Hepatocyte (in vitro differentiated cells): ENCODE results near the gene LRMDA. TPM values are rescaled to one million over a fixed set of nuclear protein-coding genes. Genes with fewer than 3 reads are reported as not detected.

Experiments
- DNase-seq: peaks from one replicate; pipeline ENCODE4 v3.0.0-alpha.2; 2016; ENCODE audit warnings: low spot score
- H2AFZ ChIP-seq: fragments of 200-600 bp; sonication (generic); 2 replicates; pipeline ENCODE4 v1.6.0; 2016; ENCODE audit warnings: antibody characterized with exemption, mild to moderate bottlenecking
- H3K27ac ChIP-seq: fragments of 200-600 bp; sonication (generic); 2 replicates; pipeline ENCODE4 v1.5.1; 2016; ENCODE audit warnings: mild to moderate bottlenecking
- H3K27me3 ChIP-seq: fragments of 200-600 bp; sonication (generic); 2 replicates; pipeline ENCODE4 v1.6.1; 2016
- H3K36me3 ChIP-seq: fragments of 200-600 bp; sonication (generic); replicated peaks from 2 replicates; pipeline ENCODE4 v1.5.1; 2016; ENCODE audit warnings: low read depth; ENCODE audit not compliant: insufficient read depth
- H3K4me1 ChIP-seq: fragments of 200-600 bp; sonication (generic); 2 replicates; pipeline ENCODE4 v1.5.1; 2016; ENCODE audit warnings: mild to moderate bottlenecking, moderate library complexity; ENCODE audit not compliant: insufficient read depth
- H3K4me2 ChIP-seq: fragments of 200-600 bp; sonication (generic); 2 replicates; pipeline ENCODE4 v1.6.0; 2016
- H3K4me3 ChIP-seq: fragments of 200-600 bp; sonication (generic); 2 replicates; pipeline ENCODE4 v1.5.1; 2016; ENCODE audit warnings: mild to moderate bottlenecking
- H3K79me2 ChIP-seq: fragments of 200-600 bp; sonication (generic); 2 replicates; pipeline ENCODE4 v1.6.0; 2017; ENCODE audit warnings: mild to moderate bottlenecking
- H3K9me2 ChIP-seq: fragments of 200-600 bp; sonication (generic); replicated peaks from 2 replicates; pipeline ENCODE4 v1.6.0; 2017; ENCODE audit warnings: mild to moderate bottlenecking; ENCODE audit not compliant: insufficient read depth
- H3K9me3 ChIP-seq: fragments of 200-600 bp; sonication (generic); 2 replicates; pipeline ENCODE4 v1.5.1; 2016; ENCODE audit warnings: low read depth, mild to moderate bottlenecking
- H4K20me1 ChIP-seq: fragments of 200-600 bp; sonication (generic); 2 replicates; pipeline ENCODE4 v1.6.0; 2016; ENCODE audit warnings: mild to moderate bottlenecking; ENCODE audit not compliant: insufficient read depth, poor library complexity, severe bottlenecking
- EZH2 ChIP-seq: fragments of 200-600 bp; sonication (generic); IDR thresholded peaks from 2 replicates; pipeline ENCODE4 v1.6.1; 2016; ENCODE audit warnings: antibody characterized with exemption, mild to moderate bottlenecking, borderline replicate concordance
- EZH2phosphoT487 ChIP-seq: fragments of 200-600 bp; sonication (generic); IDR thresholded peaks from one replicate; pipeline ENCODE4 v1.6.1; 2018; ENCODE audit warnings: antibody characterized with exemption, mild to moderate bottlenecking, low read depth, moderate library complexity; ENCODE audit not compliant: unreplicated experiment, severe bottlenecking
- WGBS: methylation state at CpG from one replicate; pipeline ENCODE4 v1.1.6; 2016; ENCODE audit warnings: low lambda C conversion rate; ENCODE audit errors: missing lambda C conversion rate; 5-methylcytosine and 5-hydroxymethylcytosine counted together
- polyA plus RNA-seq: library from polyadenylated mRNA; unstranded; fragments of >200 nt; fragmentation: Nextera tagmentation; extraction: Ambion mirVana; gene quantifications from 2 replicates; pipeline ENCODE4 v1.2.1, GENCODE V29; 2016
- total RNA-seq: library from RNA; depleted of rRNA; stranded (reverse); fragments of >200 nt; gene quantifications from 2 replicates; pipeline ENCODE4 v1.2.3, GENCODE V29; 2014
- TF ChIP-seq, protein P1 (sequence below): fragments of 200-600 bp; sonication (generic); IDR thresholded peaks from 2 replicates; pipeline ENCODE4 v1.5.1; 2016; ENCODE audit warnings: antibody characterized with exemption, mild to moderate bottlenecking; ENCODE audit not compliant: poor library complexity

Gene LRMDA
- total and polyA plus RNA-seq, 2 experiments from 2014 or later: 5.6 to 15.7 TPM

DNA sequence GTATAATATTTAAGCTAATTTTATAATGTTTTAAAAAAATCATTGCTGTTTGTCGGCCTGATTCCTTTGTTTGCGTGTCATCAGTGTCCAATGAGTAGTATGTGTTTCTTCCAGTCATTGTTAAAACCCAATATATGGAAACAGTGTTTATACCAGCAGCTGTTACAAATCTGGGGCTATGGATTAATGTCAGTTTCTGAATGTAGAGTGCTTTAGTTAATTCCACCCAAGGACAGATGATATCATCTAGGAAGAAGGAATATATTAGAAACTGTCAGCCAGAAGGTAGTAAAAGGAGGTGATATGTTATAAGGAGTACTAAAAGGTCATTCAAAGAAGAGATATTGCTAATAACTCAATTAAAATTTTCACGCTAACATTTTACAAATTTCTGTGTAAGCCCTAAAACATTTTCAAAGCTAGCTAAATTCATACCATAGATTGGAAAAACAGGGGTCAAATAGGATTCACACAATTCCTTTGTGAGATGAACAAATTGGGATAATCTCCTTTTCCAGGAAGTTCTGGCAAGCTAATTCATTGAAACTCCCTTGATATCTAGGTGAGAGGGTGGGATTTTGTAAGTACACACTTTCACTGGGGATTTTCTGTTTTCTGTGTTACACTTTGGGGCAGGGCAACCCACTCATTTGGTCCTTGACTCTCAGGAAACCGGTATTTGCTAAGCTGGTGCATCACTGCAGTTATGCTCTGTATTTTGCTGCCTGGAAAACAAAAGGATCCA, 448.8 kb downstream of the LRMDA start:
- no peak for TF ChIP-seq EZH2phosphoT487
- TF ChIP-seq, protein P1, sequence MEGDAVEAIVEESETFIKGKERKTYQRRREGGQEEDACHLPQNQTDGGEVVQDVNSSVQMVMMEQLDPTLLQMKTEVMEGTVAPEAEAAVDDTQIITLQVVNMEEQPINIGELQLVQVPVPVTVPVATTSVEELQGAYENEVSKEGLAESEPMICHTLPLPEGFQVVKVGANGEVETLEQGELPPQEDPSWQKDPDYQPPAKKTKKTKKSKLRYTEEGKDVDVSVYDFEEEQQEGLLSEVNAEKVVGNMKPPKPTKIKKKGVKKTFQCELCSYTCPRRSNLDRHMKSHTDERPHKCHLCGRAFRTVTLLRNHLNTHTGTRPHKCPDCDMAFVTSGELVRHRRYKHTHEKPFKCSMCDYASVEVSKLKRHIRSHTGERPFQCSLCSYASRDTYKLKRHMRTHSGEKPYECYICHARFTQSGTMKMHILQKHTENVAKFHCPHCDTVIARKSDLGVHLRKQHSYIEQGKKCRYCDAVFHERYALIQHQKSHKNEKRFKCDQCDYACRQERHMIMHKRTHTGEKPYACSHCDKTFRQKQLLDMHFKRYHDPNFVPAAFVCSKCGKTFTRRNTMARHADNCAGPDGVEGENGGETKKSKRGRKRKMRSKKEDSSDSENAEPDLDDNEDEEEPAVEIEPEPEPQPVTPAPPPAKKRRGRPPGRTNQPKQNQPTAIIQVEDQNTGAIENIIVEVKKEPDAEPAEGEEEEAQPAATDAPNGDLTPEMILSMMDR: no peak
- no peak for DNase-seq
- no peaks in the 10 kb centered on the region for H3K9me2 ChIP-seq
- H3K4me3 ChIP-seq: no peak overlapping the region
- H3K27me3 ChIP-seq: no peaks in the 10 kb centered on the region
- no peak overlapping the region for H3K4me2 ChIP-seq
- H3K9me3 ChIP-seq: no peaks in the 10 kb centered on the region
- no peaks in the 10 kb centered on the region for H3K36me3 ChIP-seq
- WGBS: 57% methylated on average over 4 of the region's 4 CpGs
- no peaks in the 10 kb centered on the region for H3K79me2 ChIP-seq
- H3K4me1 ChIP-seq: no peaks in the 10 kb centered on the region
- H4K20me1 ChIP-seq: no peaks in the 10 kb centered on the region
- no peak overlapping the region for H3K27ac ChIP-seq
- no peak overlapping the region for H2AFZ ChIP-seq

DNA sequence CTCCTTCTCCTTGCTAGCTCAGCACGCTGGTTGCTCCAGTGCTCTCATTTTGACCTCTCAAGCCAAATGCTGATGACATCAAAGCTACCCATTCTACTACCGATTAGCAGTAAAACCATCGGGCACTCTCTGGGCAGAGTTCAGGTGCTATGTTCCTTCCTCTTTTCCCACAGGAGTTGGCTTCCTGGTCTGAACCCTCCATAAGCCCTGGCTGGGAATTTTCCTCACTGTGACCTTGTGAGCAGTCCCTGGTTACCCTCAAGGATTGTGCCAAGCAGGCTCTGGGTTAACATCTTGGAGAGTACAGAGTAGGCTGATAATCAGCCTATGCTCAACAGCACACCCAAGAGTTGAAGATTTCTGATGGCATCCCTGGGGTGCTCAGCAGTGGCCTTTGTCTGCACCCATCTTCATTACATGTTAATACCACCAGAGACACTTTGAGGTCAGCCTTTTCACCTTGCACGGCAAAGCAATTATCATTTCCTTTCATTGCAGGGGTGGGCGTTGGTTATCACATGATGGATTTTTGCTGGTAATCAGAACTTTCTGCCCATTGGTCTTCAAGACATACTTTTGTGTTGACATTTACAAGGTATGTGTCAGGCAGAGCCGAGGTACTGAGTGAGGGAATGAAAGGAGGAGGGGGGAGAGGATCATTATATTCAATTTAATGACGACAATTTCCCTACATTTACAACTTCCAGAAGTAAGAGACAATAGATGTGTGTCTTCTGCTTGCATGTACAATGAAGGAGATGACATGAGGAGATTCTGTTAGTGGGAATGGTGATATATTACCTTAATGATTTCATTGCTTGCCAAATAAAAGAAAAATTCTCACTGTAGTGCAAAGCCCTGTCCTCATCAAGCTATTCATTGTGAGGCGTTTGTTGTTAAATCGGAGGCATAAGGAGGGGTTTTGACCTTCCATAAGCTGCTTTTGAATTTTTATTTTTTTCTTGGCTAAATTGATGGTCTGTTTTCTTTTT, 452.0 kb downstream of the LRMDA start:
- peaks cover 2% of the 10 kb centered on the region for H3K4me1 ChIP-seq
- no peak overlapping the region for H2AFZ ChIP-seq
- H4K20me1 ChIP-seq: no peaks in the 10 kb centered on the region
- H3K36me3 ChIP-seq: no peaks in the 10 kb centered on the region
- H3K4me2 ChIP-seq: no peak overlapping the region
- no peaks in the 10 kb centered on the region for H3K79me2 ChIP-seq
- H3K27ac ChIP-seq: no peak overlapping the region
- no peaks in the 10 kb centered on the region for H3K9me2 ChIP-seq
- no peaks in the 10 kb centered on the region for H3K9me3 ChIP-seq
- WGBS: 81% methylated on average over 9 of the region's 9 CpGs
- H3K27me3 ChIP-seq: no peaks in the 10 kb centered on the region
- no peak for DNase-seq
- H3K4me3 ChIP-seq: no peak overlapping the region
- TF ChIP-seq, protein P1: no peak
- no peak for TF ChIP-seq EZH2phosphoT487
- no peak for TF ChIP-seq EZH2

DNA sequence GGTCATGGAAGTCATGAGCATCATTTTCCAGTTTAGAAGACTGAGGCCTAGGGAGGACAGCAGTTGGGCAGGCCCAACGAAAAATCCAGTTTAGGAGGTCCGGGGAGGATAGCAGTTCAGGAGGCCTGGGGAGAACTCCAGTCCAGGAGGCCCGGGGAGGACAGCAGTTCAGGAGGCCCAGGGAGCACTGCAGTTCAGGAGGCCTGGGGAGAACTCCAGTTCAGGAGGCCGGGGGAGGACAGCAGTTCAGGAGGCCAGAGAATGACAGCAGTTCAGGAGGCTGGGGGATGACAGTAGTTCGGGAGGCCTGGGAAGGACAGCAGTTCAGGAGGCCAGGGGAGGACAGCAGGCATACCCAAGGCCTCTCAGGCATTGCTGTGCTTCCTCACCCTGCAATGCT, 453.4 kb downstream of the LRMDA start:
- Histone ChIP-seq H3K27ac (no peak overlapping the region), H3K79me2 (no peaks in the 10 kb centered on the region), H3K27me3 (no peaks in the 10 kb centered on the region), H3K4me3 (no peak overlapping the region), H3K36me3 (no peaks in the 10 kb centered on the region), H3K9me3 (no peaks in the 10 kb centered on the region), H2AFZ (no peak overlapping the region), H3K4me1 (peaks cover 5% of the 10 kb centered on the region), H3K4me2 (no peak overlapping the region), H3K9me2 (no peaks in the 10 kb centered on the region), H4K20me1 (no peaks in the 10 kb centered on the region)
- 97% methylated on average over 5 of the region's 5 CpGs for WGBS
- DNase-seq: no peak
- TF ChIP-seq EZH2phosphoT487 (no peak), EZH2 (no peak)
- TF ChIP-seq, protein P1: no peak
